ENCODE results near the gene MBD3L4. TPM values are rescaled to one million over a fixed set of nuclear protein-coding genes. Genes with fewer than 3 reads are reported as not detected.
"Not testable (repeated sequence)": the region's sequence is repeated elsewhere in the genome, so short reads cannot be mapped to it uniquely, and the experiment has no call there.

MBD3L4 gene
- total RNA-seq, 1 donor from 2014 or later = not detected

DNA sequence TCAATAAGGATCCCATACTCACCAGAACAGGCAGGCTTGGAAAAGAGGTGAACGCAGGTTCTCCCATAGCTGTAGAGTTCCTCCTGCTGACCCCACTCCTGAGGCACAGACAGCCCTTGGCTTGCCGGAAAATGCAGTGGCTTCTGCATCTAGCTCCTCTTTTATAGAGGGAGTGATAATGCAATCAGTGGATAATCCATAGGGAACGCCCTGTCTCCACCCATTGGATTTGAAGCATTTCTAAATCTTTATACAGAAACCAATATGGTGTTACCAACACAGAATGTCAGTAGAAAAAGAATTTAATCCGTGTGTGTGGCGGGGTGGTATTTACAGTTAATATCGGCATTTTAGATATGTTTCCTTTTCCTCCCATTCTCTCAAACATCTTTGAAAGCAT, 18.6 kb downstream of the MBD3L4 start, which contains the start of gene MBD3L2B:
MBD3L2B (minus strand) TSS at position 101 of the 400 bp plus-strand sequence; CDS start at position 67, 34 bp downstream.
- H3K36me3 ChIP-seq (ENCODE audit: control insufficient read depth, insufficient read depth, low read length); DNase-seq (ENCODE audit: low read depth); H3K27me3 ChIP-seq (ENCODE audit: control insufficient read depth, insufficient read depth, low read length); H3K4me3 ChIP-seq (ENCODE audit: low read depth, low read length): not testable (repeated sequence)

DNA sequence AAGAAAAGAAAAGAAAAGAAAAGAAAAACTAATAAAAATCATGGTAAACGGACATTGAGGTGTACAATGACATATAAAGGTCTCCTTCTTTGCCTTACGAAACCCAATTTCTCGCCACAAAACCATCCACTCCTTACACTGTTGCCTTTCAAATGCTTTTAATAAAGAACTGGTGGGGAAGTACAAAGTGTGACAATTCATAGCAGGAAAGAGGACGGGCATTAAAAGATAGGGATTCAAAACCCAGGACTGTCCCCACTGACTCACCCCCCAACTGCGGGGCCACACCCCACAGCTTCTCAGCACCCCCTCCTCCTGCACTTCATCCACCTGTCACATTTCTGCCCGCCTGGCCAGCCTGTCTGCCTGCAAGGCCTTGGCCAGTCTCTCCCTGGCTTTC, 21.2 kb downstream of the MBD3L4 start:
- TF ChIP-seq, protein P1, sequence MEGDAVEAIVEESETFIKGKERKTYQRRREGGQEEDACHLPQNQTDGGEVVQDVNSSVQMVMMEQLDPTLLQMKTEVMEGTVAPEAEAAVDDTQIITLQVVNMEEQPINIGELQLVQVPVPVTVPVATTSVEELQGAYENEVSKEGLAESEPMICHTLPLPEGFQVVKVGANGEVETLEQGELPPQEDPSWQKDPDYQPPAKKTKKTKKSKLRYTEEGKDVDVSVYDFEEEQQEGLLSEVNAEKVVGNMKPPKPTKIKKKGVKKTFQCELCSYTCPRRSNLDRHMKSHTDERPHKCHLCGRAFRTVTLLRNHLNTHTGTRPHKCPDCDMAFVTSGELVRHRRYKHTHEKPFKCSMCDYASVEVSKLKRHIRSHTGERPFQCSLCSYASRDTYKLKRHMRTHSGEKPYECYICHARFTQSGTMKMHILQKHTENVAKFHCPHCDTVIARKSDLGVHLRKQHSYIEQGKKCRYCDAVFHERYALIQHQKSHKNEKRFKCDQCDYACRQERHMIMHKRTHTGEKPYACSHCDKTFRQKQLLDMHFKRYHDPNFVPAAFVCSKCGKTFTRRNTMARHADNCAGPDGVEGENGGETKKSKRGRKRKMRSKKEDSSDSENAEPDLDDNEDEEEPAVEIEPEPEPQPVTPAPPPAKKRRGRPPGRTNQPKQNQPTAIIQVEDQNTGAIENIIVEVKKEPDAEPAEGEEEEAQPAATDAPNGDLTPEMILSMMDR (IDR thresholded peaks at IDR 0.05; ENCODE audit: insufficient read depth, low read length, poor library complexity, severe bottlenecking) = no peak
- DNase-seq (ENCODE audit: low read depth) = no peak
- Histone ChIP-seq H3K36me3 (ENCODE audit: control insufficient read depth, insufficient read depth, low read length) (no peaks in the 10 kb centered on the region), H3K4me3 (ENCODE audit: low read depth, low read length) (no peak overlapping the region), H3K27me3 (ENCODE audit: control insufficient read depth, insufficient read depth, low read length) (no peaks in the 10 kb centered on the region)

DNA sequence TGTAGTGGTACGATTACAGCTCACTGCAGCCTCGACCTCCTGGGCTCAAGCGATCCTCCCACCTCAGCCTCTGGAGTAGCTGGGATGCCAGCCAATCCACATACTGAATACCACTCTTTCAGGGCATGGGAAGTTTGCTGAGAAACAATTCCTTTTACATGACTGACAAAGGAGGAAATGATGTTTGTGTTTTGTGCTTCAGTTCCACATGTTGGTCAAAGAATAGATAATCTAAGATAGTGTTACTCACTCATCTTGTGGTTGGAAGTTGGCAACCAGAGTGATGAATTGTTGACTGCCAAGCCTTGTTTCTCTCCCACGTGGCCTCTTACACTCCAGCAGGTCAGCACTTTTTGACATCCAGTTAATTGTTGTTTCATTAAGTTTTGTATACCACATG, 26.3 kb downstream of the MBD3L4 start:
- no peak for DNase-seq (ENCODE audit: low read depth)

DNA sequence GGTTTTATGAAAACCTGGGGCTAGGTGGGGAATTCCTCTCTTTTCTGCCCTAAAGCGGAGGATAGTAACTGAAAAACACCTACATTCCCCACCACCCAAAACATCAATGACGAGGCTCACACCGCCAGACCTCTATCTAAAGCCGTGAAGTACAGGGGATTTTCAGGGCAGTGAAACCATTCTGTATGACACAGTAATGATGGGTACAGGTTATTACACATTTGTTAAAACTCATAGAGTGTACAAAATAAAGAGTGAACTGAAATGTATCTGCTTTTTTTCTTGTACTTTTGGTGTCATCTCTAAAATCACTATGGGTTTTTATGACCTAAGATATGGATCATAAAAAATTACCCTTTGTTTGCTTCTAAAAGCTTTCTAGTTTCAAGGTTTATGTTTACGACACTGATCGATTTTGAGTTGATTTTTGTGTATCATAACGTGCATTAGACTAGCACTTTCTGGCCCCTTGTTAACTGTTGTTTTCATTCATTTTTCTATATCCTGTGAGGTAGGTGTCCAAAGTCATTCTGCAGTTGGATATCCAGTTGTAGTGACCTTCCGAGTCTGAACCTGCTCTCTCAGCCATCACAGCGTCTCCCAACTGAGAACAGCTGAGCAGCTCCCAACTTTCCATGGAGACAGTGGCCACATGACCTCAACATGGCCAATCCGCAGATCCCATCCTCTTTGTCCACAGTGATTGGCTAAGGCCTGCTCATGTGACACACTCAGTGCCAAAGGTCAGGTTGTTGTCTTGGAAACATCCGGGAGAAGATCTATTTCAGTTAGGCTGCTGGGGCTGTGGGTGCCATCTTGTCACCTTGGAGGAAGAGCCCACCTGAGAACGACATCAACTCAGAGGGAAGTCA, 29.0 kb downstream of the MBD3L4 start:
- H3K36me3 ChIP-seq (ENCODE audit: control insufficient read depth, insufficient read depth, low read length) = no peaks in the 10 kb centered on the region
- H3K4me3 ChIP-seq (ENCODE audit: low read depth, low read length) = no peak overlapping the region
- DNase-seq (ENCODE audit: low read depth) = no peak
- no peaks in the 10 kb centered on the region for H3K27me3 ChIP-seq (ENCODE audit: control insufficient read depth, insufficient read depth, low read length)
- TF ChIP-seq, protein P1 (IDR thresholded peaks at IDR 0.05; ENCODE audit: insufficient read depth, low read length, poor library complexity, severe bottlenecking) = no peak

More for the DNA sequence above, 26.3 kb downstream of the MBD3L4 start:
- Histone ChIP-seq H3K27me3 (ENCODE audit: control insufficient read depth, insufficient read depth, low read length) (no peaks in the 10 kb centered on the region), H3K4me3 (ENCODE audit: low read depth, low read length) (no peak overlapping the region), H3K36me3 (ENCODE audit: control insufficient read depth, insufficient read depth, low read length) (no peaks in the 10 kb centered on the region)
- TF ChIP-seq, protein P1 (IDR thresholded peaks at IDR 0.05; ENCODE audit: insufficient read depth, low read length, poor library complexity, severe bottlenecking) = no peak

DNA sequence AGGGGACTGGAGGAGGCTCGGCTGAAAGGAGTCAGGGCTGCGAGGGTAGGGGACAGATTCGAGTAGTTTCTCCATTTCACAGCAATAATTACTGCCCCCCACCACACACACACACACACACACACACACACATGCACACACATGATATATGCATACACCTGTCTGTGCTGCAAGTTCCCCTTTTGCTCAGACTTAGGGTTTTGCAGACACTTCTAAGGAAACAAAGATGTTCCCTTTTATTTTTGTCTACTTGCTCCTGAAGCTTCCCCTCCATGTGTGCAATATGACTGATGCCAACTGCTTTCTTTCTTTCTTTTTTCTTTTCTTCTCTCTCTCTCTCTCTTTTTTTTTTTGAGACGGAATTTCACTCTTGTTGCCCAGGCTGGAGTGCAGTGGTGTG, 32.1 kb downstream of the MBD3L4 start:
- Histone ChIP-seq H3K36me3 (ENCODE audit: control insufficient read depth, insufficient read depth, low read length) (no peaks in the 10 kb centered on the region), H3K4me3 (ENCODE audit: low read depth, low read length) (no peak overlapping the region), H3K27me3 (ENCODE audit: control insufficient read depth, insufficient read depth, low read length) (no peaks in the 10 kb centered on the region)
- TF ChIP-seq, protein P1 (IDR thresholded peaks at IDR 0.05; ENCODE audit: insufficient read depth, low read length, poor library complexity, severe bottlenecking) = no peak
- no peak for DNase-seq (ENCODE audit: low read depth)

DNA sequence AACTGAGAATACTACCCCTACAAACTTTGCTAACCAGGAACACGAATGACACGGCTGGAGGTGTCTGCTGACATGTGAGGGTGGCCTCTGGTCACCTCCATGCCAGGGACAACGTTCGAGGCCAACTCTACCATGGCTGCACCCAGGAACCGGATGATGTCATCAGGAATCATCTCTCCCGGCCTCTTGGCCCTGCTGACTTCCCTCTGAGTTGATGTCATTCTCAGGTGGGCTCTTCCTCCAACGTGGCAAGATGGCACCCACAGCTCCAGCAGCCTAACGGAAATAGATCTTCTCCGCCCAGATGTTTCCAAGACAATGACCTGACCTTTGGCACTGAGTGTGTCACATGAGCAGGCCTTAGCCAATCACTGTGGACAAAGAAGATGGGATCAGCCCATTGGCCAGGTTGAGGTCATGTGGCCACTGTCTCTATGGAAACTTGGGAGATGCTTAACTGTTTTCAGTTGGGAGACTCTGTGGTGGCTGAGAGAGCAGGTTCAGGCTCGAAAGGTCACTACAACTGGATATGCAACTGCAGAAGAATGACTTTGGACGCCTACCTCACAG, 33.8 kb downstream of the MBD3L4 start:
- no peak for DNase-seq (ENCODE audit: low read depth)
- no peak overlapping the region for H3K4me3 ChIP-seq (ENCODE audit: low read depth, low read length)
- H3K27me3 ChIP-seq (ENCODE audit: control insufficient read depth, insufficient read depth, low read length) = no peaks in the 10 kb centered on the region
- no peaks in the 10 kb centered on the region for H3K36me3 ChIP-seq (ENCODE audit: control insufficient read depth, insufficient read depth, low read length)
- TF ChIP-seq, protein P1 (IDR thresholded peaks at IDR 0.05; ENCODE audit: insufficient read depth, low read length, poor library complexity, severe bottlenecking) = no peak
